CD4-positive, alpha-beta T cell treated with Interleukin-15 for 1 hour (primary cell): ENCODE data around the gene ZNF276.
"Not testable (repeated sequence)": the region's sequence is repeated elsewhere in the genome, so short reads cannot be mapped to it uniquely, and the experiment has no call there.

Source experiments
- DNase-seq: peaks from one replicate; pipeline ENCODE4 v3.0.0-alpha.2; 2020

Gene ZNF276

DNA sequence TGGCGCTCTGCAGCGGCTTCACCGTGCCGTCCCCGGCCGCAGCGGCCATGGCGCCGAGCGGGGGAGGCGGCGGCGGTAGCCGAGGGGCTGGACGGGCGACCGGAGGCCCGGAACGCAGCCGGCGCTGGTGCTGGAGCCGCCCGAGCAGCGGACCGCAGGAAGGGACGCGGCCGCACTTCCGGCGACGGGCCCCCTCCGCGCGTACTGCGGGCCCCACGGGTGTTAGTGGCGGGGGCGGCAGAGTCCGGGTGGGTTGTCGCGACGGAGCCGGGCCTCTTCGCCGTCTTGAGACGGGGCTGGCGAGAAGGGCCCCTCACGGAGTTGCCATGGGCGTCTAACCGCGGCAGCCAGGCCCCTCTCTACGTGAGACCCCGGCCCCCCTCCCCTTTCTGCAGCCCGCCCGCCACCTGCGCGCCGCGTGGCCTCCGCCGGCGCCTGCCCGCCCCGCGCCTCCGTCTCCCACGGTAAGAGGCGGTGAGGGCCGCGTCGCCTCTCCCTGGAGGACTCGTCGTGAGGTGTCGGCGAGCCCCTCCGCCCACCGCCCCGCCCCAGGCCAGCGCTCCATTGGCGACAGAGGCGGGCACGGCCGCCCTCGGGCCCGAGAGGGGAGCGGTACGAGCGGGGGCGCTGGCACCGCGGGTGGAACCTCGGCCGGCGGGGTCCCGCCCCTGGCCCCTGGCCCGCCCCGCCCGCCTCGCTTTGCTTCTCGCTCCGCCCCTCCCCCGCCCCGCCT lies at the start of gene ZNF276, which contains the start of gene VPS9D1:
Gene ZNF276, plus strand, starts transcription at position 725 of the 733 bp plus-strand sequence. CDS start 104 bp downstream, outside the sequence.
Gene VPS9D1, minus strand, starts transcription at position 86 of the 733 bp plus-strand sequence. Its CDS starts 37 bp downstream, at position 49.
- DNase-seq: peak; percentile 77

- DNase-seq: not testable (repeated sequence)
Observed at GRCh38 chr16:89671565-89671964, 49.8 kb upstream of the ZNF276 start.

DNA sequence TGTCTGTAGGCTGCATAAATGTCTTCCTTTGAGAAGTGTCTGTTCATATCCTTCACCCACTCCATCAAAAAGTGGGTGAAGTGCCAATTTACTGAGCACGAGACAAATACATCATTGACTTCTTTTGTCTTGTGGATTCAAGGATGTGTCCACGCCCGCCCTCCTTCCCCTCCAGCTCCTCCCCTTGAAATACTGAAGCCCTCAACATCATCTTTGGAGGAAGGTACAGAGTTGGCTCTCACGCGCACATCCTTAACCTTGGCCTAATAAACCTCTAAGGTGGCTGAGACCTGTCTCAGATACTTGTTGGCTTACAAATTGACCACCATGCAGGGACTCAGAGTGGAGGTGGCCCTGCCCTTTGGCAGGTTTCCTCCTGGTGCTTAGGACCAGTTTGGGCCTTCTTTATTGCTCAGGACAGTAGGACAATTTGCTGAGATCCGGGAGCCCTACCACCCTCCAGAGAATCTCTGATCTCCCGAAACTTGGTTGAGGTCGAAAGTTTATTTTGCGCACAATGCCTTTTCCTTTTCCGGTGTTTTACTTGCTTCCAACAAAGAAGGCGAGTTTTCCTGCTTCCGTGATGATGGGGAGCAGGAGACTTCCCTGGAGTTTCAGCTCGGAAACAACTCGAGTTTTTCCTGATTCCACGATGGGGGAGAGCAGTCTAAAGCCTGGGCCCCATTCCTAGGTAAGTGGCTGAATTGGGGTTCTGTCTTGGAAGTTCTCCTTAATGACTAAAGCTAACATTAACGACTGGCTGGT lies 49.0 kb upstream of the ZNF276 start:
- no peak for DNase-seq

DNA sequence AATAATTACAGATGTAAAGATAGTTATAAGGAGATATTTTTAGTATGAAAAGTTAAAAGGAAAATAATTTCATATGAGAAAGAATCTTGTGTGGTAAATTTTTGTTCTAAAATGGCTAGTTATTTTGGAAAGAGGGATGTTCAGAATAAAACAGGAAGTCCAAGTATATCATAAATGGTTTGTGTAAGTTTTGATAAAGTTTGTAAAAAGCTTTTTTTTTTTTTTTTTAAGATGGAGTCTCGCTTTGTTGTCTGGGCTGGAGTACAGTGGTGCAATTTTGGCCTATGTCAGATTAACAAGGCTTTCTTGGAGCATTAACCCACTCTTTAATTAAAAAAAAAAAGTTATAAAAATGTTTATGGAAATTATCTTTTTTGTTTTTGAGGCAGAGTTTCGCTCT lies 43.1 kb upstream of the ZNF276 start:
- DNase-seq: no peak

GRCh38 chr16:89685916-89686315 lies 35.4 kb upstream of the ZNF276 start:
- no peak for DNase-seq

- peak; percentile 87 for DNase-seq
Observed at GRCh38 chr16:89686520-89687091, 34.7 kb upstream of the ZNF276 start, which contains the start of gene CDK10. Gene CDK10 (plus strand): TSS chr16:89686689. CDS start chr16:89686711, 22 bp downstream.

DNA sequence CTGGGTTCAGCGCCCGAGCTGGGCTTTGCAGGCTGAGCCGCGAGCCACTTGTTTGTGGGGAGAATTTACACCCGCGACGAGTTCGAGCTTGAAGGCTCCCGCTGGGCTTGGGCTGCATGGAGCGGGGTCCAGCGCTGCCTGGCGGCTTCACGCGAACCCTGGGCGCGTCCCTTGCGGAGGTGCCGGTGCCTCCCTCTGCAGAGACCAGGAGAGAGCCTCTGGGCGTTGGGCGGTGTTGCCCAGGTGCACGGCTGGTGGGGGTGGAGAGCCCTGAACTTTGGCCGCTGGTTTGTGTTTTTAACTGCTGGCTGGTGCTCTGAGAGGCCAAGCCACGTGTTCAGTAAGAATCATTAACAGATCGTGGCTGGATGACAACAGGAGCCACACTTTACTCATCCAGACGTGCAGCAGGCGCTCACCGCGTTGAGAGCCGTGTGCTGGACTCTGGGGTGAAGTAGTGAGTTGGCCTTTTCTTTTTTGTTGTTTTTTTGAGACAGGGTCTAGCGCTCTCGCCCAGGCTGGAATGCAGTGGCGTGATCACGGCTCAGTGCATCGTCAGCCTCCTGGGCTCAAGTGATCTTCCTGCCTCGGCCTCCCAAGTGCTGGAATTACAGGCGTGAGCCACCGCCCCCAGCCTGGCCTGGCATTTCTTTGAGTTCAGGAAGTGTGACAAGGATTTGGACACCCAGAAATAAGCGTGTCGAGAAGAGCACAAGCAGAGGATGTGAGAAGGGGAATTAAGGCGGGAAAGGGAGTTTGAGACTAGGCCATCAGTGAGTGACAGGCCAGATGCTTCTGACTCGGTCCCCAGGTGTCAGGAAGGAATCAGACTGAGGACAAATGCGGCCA lies 34.0 kb upstream of the ZNF276 start:
- DNase-seq: no peak

GRCh38 chr16:89688395-89688794 lies 32.9 kb upstream of the ZNF276 start:
- no peak for DNase-seq

GRCh38 chr16:89689142-89689541 lies 32.2 kb upstream of the ZNF276 start:
- DNase-seq: no peak

- not testable (repeated sequence) for DNase-seq
Observed at GRCh38 chr16:89689621-89690020, 31.7 kb upstream of the ZNF276 start.

GRCh38 chr16:89690392-89690901 lies 30.9 kb upstream of the ZNF276 start:
- DNase-seq: no peak

- DNase-seq: no peak
Observed at GRCh38 chr16:89691231-89691985, 29.9 kb upstream of the ZNF276 start.

- no peak for DNase-seq
Observed at GRCh38 chr16:89691986-89692569, 29.3 kb upstream of the ZNF276 start.

DNA sequence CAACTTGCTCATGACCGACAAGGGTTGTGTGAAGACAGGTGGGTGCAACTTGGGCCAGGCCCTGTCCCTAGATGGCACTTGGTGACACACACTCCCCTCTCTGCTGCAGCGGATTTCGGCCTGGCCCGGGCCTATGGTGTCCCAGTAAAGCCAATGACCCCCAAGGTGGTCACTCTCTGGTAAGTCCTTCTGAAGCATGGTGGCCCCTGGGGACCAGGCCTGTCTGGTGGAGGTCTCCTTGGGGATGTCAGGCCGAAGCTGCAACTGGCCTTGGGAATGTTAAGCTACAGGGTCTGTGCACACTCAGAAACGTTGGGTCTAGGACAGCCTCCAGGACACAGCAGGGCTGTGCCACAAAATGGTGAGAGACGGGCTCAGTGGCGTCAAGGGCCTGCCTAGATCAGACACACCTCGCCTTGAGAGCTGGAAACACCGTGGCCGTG lies 28.0 kb upstream of the ZNF276 start:
- DNase-seq: no peak

- no peak for DNase-seq
Observed at GRCh38 chr16:89693931-89694783, 27.2 kb upstream of the ZNF276 start.

DNA sequence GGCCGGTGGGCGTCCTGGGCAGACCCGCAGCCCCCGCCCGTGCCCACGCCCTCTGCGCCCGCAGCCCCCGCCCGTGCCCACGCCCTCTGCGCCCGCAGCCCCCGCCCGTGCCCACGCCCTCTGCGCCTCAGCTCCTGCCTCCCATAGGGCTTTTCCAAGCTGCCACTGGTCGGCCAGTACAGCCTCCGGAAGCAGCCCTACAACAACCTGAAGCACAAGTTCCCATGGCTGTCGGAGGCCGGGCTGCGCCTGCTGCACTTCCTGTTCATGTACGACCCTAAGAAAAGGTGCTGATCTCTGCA lies 26.6 kb upstream of the ZNF276 start:
- not testable (repeated sequence) for DNase-seq

DNA sequence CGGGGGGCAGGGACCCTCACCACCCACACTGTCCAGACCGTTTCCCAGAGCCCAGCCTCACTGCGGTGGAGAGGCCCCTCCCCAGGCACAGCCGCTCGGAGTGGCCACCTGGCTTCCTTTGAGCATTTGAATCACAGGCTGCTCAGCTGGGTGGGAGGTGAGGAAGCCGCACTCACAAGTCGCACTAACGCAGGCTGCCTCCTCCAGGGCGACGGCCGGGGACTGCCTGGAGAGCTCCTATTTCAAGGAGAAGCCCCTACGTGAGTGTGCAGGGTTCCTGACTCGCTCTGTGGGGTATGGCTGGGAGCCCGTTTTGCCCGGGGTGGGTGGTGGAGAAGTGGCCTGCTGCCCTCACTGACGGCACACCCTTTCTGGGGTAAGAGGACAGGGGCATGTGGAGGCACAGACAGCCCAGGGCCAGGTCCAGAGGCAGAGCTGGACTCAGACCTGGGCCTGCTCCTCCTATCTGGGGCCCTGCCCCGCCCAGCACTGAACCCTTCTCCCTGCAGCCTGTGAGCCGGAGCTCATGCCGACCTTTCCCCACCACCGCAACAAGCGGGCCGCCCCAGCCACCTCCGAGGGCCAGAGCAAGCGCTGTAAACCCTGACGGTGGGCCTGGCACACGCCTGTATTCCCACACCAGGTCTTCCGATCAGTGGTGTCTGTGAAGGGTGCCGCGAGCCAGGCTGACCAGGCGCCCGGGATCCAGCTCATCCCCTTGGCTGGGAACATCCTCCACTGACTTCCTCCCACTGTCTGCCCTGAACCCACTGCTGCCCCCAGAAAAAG lies 26.1 kb upstream of the ZNF276 start:
- DNase-seq: no peak

GRCh38 chr16:89695875-89696669 lies 25.3 kb upstream of the ZNF276 start:
- no peak for DNase-seq
